NCI-H82 treated with DMSO at 0.1 percent for 48 hours (cell line): Measurements from ENCODE around the gene HIPK3.
"Not testable (repeated sequence)": the region's sequence is repeated elsewhere in the genome, so short reads cannot be mapped to it uniquely, and the experiment has no call there.

Experiments
- DNase-seq: peaks from one replicate; lab custom pipeline; 2025; ENCODE audit not compliant: unreplicated experiment; lab: John Stamatoyannopoulos, UW

Gene HIPK3

GRCh38 chr11:33296695-33297094 lies 39.5 kb downstream of the HIPK3 start:
- DNase-seq = no peak

GRCh38 chr11:33303541-33303940 lies 46.4 kb downstream of the HIPK3 start:
- no peak for DNase-seq

- not testable (repeated sequence) for DNase-seq
These were observed 49.6 kb downstream of the HIPK3 start for GRCh38 chr11:33306821-33307220.

- no peak for DNase-seq
These were observed 50.8 kb downstream of the HIPK3 start for GRCh38 chr11:33307984-33308383.

- no peak for DNase-seq
These were observed 51.9 kb downstream of the HIPK3 start for GRCh38 chr11:33309118-33309517.

- DNase-seq = no peak
These were observed 53.7 kb downstream of the HIPK3 start for GRCh38 chr11:33310720-33311500.

- no peak for DNase-seq
These were observed 54.5 kb downstream of the HIPK3 start for GRCh38 chr11:33311680-33312079.

- no peak for DNase-seq
These were observed 58.6 kb downstream of the HIPK3 start for GRCh38 chr11:33315822-33316221.

- DNase-seq = no peak
These were observed 60.5 kb downstream of the HIPK3 start for GRCh38 chr11:33317662-33318061.

GRCh38 chr11:33320016-33320813 lies 63.0 kb downstream of the HIPK3 start:
- DNase-seq = peak; percentile 18

- no peak for DNase-seq
These were observed 63.7 kb downstream of the HIPK3 start for GRCh38 chr11:33320814-33321330.

- DNase-seq = no peak
These were observed 64.2 kb downstream of the HIPK3 start for GRCh38 chr11:33321422-33321821.

GRCh38 chr11:33323421-33323820 lies 66.2 kb downstream of the HIPK3 start:
- DNase-seq = no peak

- no peak for DNase-seq
These were observed 67.3 kb downstream of the HIPK3 start for GRCh38 chr11:33324302-33324985.

- no peak for DNase-seq
These were observed 68.3 kb downstream of the HIPK3 start for GRCh38 chr11:33325451-33325850.

GRCh38 chr11:33329705-33330329 lies 72.6 kb downstream of the HIPK3 start:
- DNase-seq = peak; percentile 65

- no peak for DNase-seq
These were observed 76.6 kb downstream of the HIPK3 start for GRCh38 chr11:33333816-33334215.

GRCh38 chr11:33334627-33335026 lies 77.4 kb downstream of the HIPK3 start:
- no peak for DNase-seq

- DNase-seq = no peak
These were observed 82.1 kb downstream of the HIPK3 start for GRCh38 chr11:33339247-33339646.

- no peak for DNase-seq
These were observed 87.4 kb downstream of the HIPK3 start for GRCh38 chr11:33344611-33345010.
